ENCODE results near the gene ZNF500.

The ZNF500 gene

GRCh38 chr16:4766875-4767628 is at the start of gene ZNF500:
TSS of gene ZNF500 (minus strand) at chr16:4767162. CDS start at chr16:4765978, 1,184 bp downstream.
- Histone ChIP-seq H3K36me3 (ENCODE audit: control insufficient read depth in 2 of 2, insufficient read depth in 2 of 2, low read length in 2 of 2) (peaks cover 11 to 22% of the 10 kb centered on the region in 2 donors), H3K9me3 (ENCODE audit: control insufficient read depth in 2 of 2, low read length in 2 of 2) (no peaks in the 10 kb centered on the region), H3K27me3 (ENCODE audit: control insufficient read depth in 2 of 2, insufficient read depth in 2 of 2, low read length in 2 of 2) (no peaks in the 10 kb centered on the region), H3K4me1 (ENCODE audit: control insufficient read depth in 2 of 2, insufficient read depth in 2 of 2, low read length in 2 of 2) (peaks cover 20 to 24% of the 10 kb centered on the region in 2 donors), H3K27ac (ENCODE audit: low read depth in 2 of 2, low read length in 2 of 2) (peak within 1 kb of the TSS; percentile 88 to 95), H3K9ac (ENCODE audit: low read depth in 1 of 2, low read length in 2 of 2) (peak within 1 kb of the TSS; percentile 84 to 87), H3K4me3 (ENCODE audit: low read length in 2 of 2) (peak within 1 kb of the TSS; percentile 73 to 96)

- H3K4me1 ChIP-seq (ENCODE audit: control insufficient read depth in 2 of 2, insufficient read depth in 2 of 2, low read length in 2 of 2) = no peaks in the 10 kb centered on the region
- no peak overlapping the region for H3K9ac ChIP-seq (ENCODE audit: low read depth in 1 of 2, low read length in 2 of 2)
- no peaks in the 10 kb centered on the region for H3K9me3 ChIP-seq (ENCODE audit: control insufficient read depth in 2 of 2, low read length in 2 of 2)
- no peak overlapping the region for H3K27ac ChIP-seq (ENCODE audit: low read depth in 2 of 2, low read length in 2 of 2)
- H3K4me3 ChIP-seq (ENCODE audit: low read length in 2 of 2) = no peak overlapping the region
- peaks cover 54 to 58% of the 10 kb centered on the region in 2 donors for H3K36me3 ChIP-seq (ENCODE audit: control insufficient read depth in 2 of 2, insufficient read depth in 2 of 2, low read length in 2 of 2)
- no peaks in the 10 kb centered on the region for H3K27me3 ChIP-seq (ENCODE audit: control insufficient read depth in 2 of 2, insufficient read depth in 2 of 2, low read length in 2 of 2)
These were observed 47.7 kb upstream of the ZNF500 start for GRCh38 chr16:4814542-4815173.

GRCh38 chr16:4814046-4814445 is 47.1 kb upstream of the ZNF500 start:
- Histone ChIP-seq H3K9me3 (ENCODE audit: control insufficient read depth in 2 of 2, low read length in 2 of 2) (no peaks in the 10 kb centered on the region), H3K9ac (ENCODE audit: low read depth in 1 of 2, low read length in 2 of 2) (no peak overlapping the region), H3K27ac (ENCODE audit: low read depth in 2 of 2, low read length in 2 of 2) (no peak overlapping the region), H3K27me3 (ENCODE audit: control insufficient read depth in 2 of 2, insufficient read depth in 2 of 2, low read length in 2 of 2) (no peaks in the 10 kb centered on the region), H3K36me3 (ENCODE audit: control insufficient read depth in 2 of 2, insufficient read depth in 2 of 2, low read length in 2 of 2) (peaks cover 51 to 53% of the 10 kb centered on the region in 2 donors), H3K4me3 (ENCODE audit: low read length in 2 of 2) (no peak overlapping the region), H3K4me1 (ENCODE audit: control insufficient read depth in 2 of 2, insufficient read depth in 2 of 2, low read length in 2 of 2) (no peaks in the 10 kb centered on the region)

- H3K4me3 ChIP-seq (ENCODE audit: low read length in 2 of 2) = no peak overlapping the region
- H3K4me1 ChIP-seq (ENCODE audit: control insufficient read depth in 2 of 2, insufficient read depth in 2 of 2, low read length in 2 of 2) = no peaks in the 10 kb centered on the region
- no peak overlapping the region for H3K27ac ChIP-seq (ENCODE audit: low read depth in 2 of 2, low read length in 2 of 2)
- H3K9ac ChIP-seq (ENCODE audit: low read depth in 1 of 2, low read length in 2 of 2) = no peak overlapping the region
- no peaks in the 10 kb centered on the region for H3K27me3 ChIP-seq (ENCODE audit: control insufficient read depth in 2 of 2, insufficient read depth in 2 of 2, low read length in 2 of 2)
- no peaks in the 10 kb centered on the region for H3K9me3 ChIP-seq (ENCODE audit: control insufficient read depth in 2 of 2, low read length in 2 of 2)
- peaks cover 47 to 53% of the 10 kb centered on the region in 2 donors for H3K36me3 ChIP-seq (ENCODE audit: control insufficient read depth in 2 of 2, insufficient read depth in 2 of 2, low read length in 2 of 2)
These were observed 46.5 kb upstream of the ZNF500 start for GRCh38 chr16:4813251-4814003.

- Histone ChIP-seq H3K4me1 (ENCODE audit: control insufficient read depth in 2 of 2, insufficient read depth in 2 of 2, low read length in 2 of 2) (no peaks in the 10 kb centered on the region), H3K9me3 (ENCODE audit: control insufficient read depth in 2 of 2, low read length in 2 of 2) (no peaks in the 10 kb centered on the region), H3K27ac (ENCODE audit: low read depth in 2 of 2, low read length in 2 of 2) (no peak overlapping the region), H3K27me3 (ENCODE audit: control insufficient read depth in 2 of 2, insufficient read depth in 2 of 2, low read length in 2 of 2) (no peaks in the 10 kb centered on the region), H3K9ac (ENCODE audit: low read depth in 1 of 2, low read length in 2 of 2) (no peak overlapping the region), H3K4me3 (ENCODE audit: low read length in 2 of 2) (no peak overlapping the region), H3K36me3 (ENCODE audit: control insufficient read depth in 2 of 2, insufficient read depth in 2 of 2, low read length in 2 of 2) (peaks cover 45 to 53% of the 10 kb centered on the region in 2 donors)
These were observed 44.8 kb upstream of the ZNF500 start for GRCh38 chr16:4811773-4812172.

GRCh38 chr16:4811242-4811641 is 44.3 kb upstream of the ZNF500 start:
- no peak overlapping the region for H3K9ac ChIP-seq (ENCODE audit: low read depth in 1 of 2, low read length in 2 of 2)
- no peaks in the 10 kb centered on the region for H3K4me1 ChIP-seq (ENCODE audit: control insufficient read depth in 2 of 2, insufficient read depth in 2 of 2, low read length in 2 of 2)
- H3K36me3 ChIP-seq (ENCODE audit: control insufficient read depth in 2 of 2, insufficient read depth in 2 of 2, low read length in 2 of 2) = peaks cover 45 to 54% of the 10 kb centered on the region in 2 donors
- H3K4me3 ChIP-seq (ENCODE audit: low read length in 2 of 2) = no peak overlapping the region
- no peak overlapping the region for H3K27ac ChIP-seq (ENCODE audit: low read depth in 2 of 2, low read length in 2 of 2)
- H3K27me3 ChIP-seq (ENCODE audit: control insufficient read depth in 2 of 2, insufficient read depth in 2 of 2, low read length in 2 of 2) = no peaks in the 10 kb centered on the region
- H3K9me3 ChIP-seq (ENCODE audit: control insufficient read depth in 2 of 2, low read length in 2 of 2) = no peaks in the 10 kb centered on the region

GRCh38 chr16:4806280-4806679 is 39.3 kb upstream of the ZNF500 start:
- Histone ChIP-seq H3K4me1 (ENCODE audit: control insufficient read depth in 2 of 2, insufficient read depth in 2 of 2, low read length in 2 of 2) (peaks cover 6 to 7% of the 10 kb centered on the region in 2 donors), H3K36me3 (ENCODE audit: control insufficient read depth in 2 of 2, insufficient read depth in 2 of 2, low read length in 2 of 2) (peaks cover 10 to 35% of the 10 kb centered on the region in 2 donors), H3K4me3 (ENCODE audit: low read length in 2 of 2) (no peak overlapping the region), H3K27ac (ENCODE audit: low read depth in 2 of 2, low read length in 2 of 2) (no peak overlapping the region), H3K27me3 (ENCODE audit: control insufficient read depth in 2 of 2, insufficient read depth in 2 of 2, low read length in 2 of 2) (no peaks in the 10 kb centered on the region), H3K9ac (ENCODE audit: low read depth in 1 of 2, low read length in 2 of 2) (no peak overlapping the region), H3K9me3 (ENCODE audit: control insufficient read depth in 2 of 2, low read length in 2 of 2) (no peaks in the 10 kb centered on the region)

- H3K27me3 ChIP-seq (ENCODE audit: control insufficient read depth in 2 of 2, insufficient read depth in 2 of 2, low read length in 2 of 2) = no peaks in the 10 kb centered on the region
- H3K4me3 ChIP-seq (ENCODE audit: low read length in 2 of 2) = no peak overlapping the region
- H3K27ac ChIP-seq (ENCODE audit: low read depth in 2 of 2, low read length in 2 of 2) = no peak overlapping the region
- H3K4me1 ChIP-seq (ENCODE audit: control insufficient read depth in 2 of 2, insufficient read depth in 2 of 2, low read length in 2 of 2) = peaks cover 16 to 17% of the 10 kb centered on the region in 2 donors
- no peak overlapping the region for H3K9ac ChIP-seq (ENCODE audit: low read depth in 1 of 2, low read length in 2 of 2)
- peaks cover 7 to 30% of the 10 kb centered on the region in 2 donors for H3K36me3 ChIP-seq (ENCODE audit: control insufficient read depth in 2 of 2, insufficient read depth in 2 of 2, low read length in 2 of 2)
- no peaks in the 10 kb centered on the region for H3K9me3 ChIP-seq (ENCODE audit: control insufficient read depth in 2 of 2, low read length in 2 of 2)
These were observed 38.3 kb upstream of the ZNF500 start for GRCh38 chr16:4805231-4805630.

- no peak overlapping the region for H3K4me3 ChIP-seq (ENCODE audit: low read length in 2 of 2)
- H3K36me3 ChIP-seq (ENCODE audit: control insufficient read depth in 2 of 2, insufficient read depth in 2 of 2, low read length in 2 of 2) = peaks cover 7 to 29% of the 10 kb centered on the region in 2 donors
- H3K4me1 ChIP-seq (ENCODE audit: control insufficient read depth in 2 of 2, insufficient read depth in 2 of 2, low read length in 2 of 2) = peaks cover 19 to 20% of the 10 kb centered on the region in 2 donors
These were observed 37.2 kb upstream of the ZNF500 start for GRCh38 chr16:4803898-4804762.

More at GRCh38 chr16:4803898-4804762, 37.2 kb upstream of the ZNF500 start:
- Histone ChIP-seq H3K27me3 (ENCODE audit: control insufficient read depth in 2 of 2, insufficient read depth in 2 of 2, low read length in 2 of 2) (no peaks in the 10 kb centered on the region), H3K27ac (ENCODE audit: low read depth in 2 of 2, low read length in 2 of 2) (no peak overlapping the region), H3K9me3 (ENCODE audit: control insufficient read depth in 2 of 2, low read length in 2 of 2) (no peaks in the 10 kb centered on the region), H3K9ac (ENCODE audit: low read depth in 1 of 2, low read length in 2 of 2) (no peak overlapping the region)

Data from mucosa of rectum (tissue), 2 donors.